Prostate gland (tissue), 2 donors: ENCODE data around the gene TRIM59.

Experiments
- POLR2A ChIP-seq: fragments of 450-650 bp; IDR thresholded peaks from one replicate; pipeline ENCODE4 v1.6.1; 2016; ENCODE audit warnings: antibody characterized with exemption, mild to moderate bottlenecking
- TF ChIP-seq, protein P1 (sequence below), 4 experiments: fragments of 200-600 bp in 2 of 4; fragments of 450-650 bp in 2 of 4; sonication (generic) in 2 of 4; IDR thresholded peaks; 1 replicate in 3 of 4; 2 replicates in 1 of 4; pipeline ENCODE4 v1.5.1; 2016 to 2019; ENCODE audit warnings: antibody characterized with exemption in 4 of 4, mild to moderate bottlenecking in 2 of 4, moderate library complexity in 2 of 4

DNA sequence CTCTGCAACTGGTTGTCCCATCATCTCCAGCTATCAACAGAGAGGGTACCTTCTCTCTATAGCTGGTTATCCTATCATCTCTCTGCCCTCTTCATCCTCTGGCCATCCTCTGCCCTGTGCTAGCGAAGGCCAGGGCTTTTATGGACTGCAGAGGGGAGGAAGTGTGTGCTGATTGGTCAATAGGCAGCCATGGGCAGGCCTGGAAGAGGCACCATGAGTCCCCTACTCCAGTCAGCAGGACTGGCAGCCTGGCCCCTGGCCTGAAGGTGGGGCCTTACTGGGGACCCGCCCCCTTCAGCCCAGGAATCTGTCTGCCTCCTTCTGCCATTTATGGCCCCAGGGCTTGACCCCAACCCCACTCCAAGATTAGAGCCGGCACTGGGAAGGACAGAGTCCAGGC lies 10.4 kb upstream of the TRIM59 start:
- TF ChIP-seq, protein P1, sequence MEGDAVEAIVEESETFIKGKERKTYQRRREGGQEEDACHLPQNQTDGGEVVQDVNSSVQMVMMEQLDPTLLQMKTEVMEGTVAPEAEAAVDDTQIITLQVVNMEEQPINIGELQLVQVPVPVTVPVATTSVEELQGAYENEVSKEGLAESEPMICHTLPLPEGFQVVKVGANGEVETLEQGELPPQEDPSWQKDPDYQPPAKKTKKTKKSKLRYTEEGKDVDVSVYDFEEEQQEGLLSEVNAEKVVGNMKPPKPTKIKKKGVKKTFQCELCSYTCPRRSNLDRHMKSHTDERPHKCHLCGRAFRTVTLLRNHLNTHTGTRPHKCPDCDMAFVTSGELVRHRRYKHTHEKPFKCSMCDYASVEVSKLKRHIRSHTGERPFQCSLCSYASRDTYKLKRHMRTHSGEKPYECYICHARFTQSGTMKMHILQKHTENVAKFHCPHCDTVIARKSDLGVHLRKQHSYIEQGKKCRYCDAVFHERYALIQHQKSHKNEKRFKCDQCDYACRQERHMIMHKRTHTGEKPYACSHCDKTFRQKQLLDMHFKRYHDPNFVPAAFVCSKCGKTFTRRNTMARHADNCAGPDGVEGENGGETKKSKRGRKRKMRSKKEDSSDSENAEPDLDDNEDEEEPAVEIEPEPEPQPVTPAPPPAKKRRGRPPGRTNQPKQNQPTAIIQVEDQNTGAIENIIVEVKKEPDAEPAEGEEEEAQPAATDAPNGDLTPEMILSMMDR (IDR thresholded peaks at IDR 0.05), result no peak
- no peak for TF ChIP-seq POLR2A
